Panc1 (cell line): Measurements from ENCODE around the gene TRIM8. TPM values are rescaled to one million over a fixed set of nuclear protein-coding genes. Genes with fewer than 3 reads are reported as not detected.

ENCODE experiments used
- ATAC-seq: fragments of 200-7000 bp; cut with Tn5 transposase; 2 replicates; pipeline ENCODE4 v1.9.1; 2020; ENCODE audit warnings: mild to moderate bottlenecking, moderate library complexity
- BruUV-seq: library from RNA; stranded (reverse); fragments of 400-500 nt; replicated peaks from 2 replicates; lab custom pipeline; 2021; lab: Mats Ljungman, UMichigan
- CTCF ChIA-PET: fragments of 300-600 bp; sonication (Branson Sonifier 250); formaldehyde crosslinking; loops from one replicate; lab custom pipeline; 2022; ENCODE audit warnings: antibody characterized with exemption; lab: Charles Lee
- POLR2A ChIA-PET: fragments of 300-600 bp; sonication (Branson Sonifier 250); formaldehyde crosslinking; loops from one replicate; lab custom pipeline; 2022; ENCODE audit warnings: antibody characterized with exemption; lab: Charles Lee
- DNase-seq: peaks from one replicate; pipeline ENCODE4 v3.0.0-alpha.2; 2010; ENCODE audit warnings: low read depth, low spot score
- H3K27ac ChIP-seq: 2 replicates; pipeline ENCODE4 v1.5.1; 2011; ENCODE audit warnings: mild to moderate bottlenecking, low read length, inconsistent platforms
- H3K27me3 ChIP-seq: fragments of 200-500 bp; sonication (Bioruptor generic); 2 replicates; pipeline ENCODE4 v1.6.0; 2014; ENCODE audit warnings: low read length, inconsistent platforms; ENCODE audit not compliant: control insufficient read depth, insufficient read depth
- H3K36me3 ChIP-seq: fragments of 200-500 bp; sonication (Bioruptor generic); 2 replicates; pipeline ENCODE4 v1.5.1; 2014; ENCODE audit warnings: inconsistent platforms, mild to moderate bottlenecking, low read length, moderate library complexity; ENCODE audit not compliant: control insufficient read depth, insufficient read depth
- H3K4me1 ChIP-seq: 2 replicates; pipeline ENCODE4 v1.5.1; 2011; ENCODE audit warnings: inconsistent platforms, mild to moderate bottlenecking, low read length, moderate library complexity; ENCODE audit not compliant: control insufficient read depth, insufficient read depth
- H3K4me3 ChIP-seq, 2 experiments: 2 replicates each; pipeline ENCODE4 v1.5.1; 2011 to 2012; ENCODE audit warnings: low read depth in 2 of 2, low read length in 2 of 2, mild to moderate bottlenecking in 2 of 2, inconsistent platforms in 1 of 2, moderate library complexity in 1 of 2
- H3K9me3 ChIP-seq: fragments of 200-500 bp; sonication (Bioruptor generic); 2 replicates; pipeline ENCODE4 v1.5.1; 2014; ENCODE audit warnings: low read depth, mild to moderate bottlenecking, inconsistent platforms, low read length, moderate library complexity; ENCODE audit not compliant: control insufficient read depth, insufficient read depth
- POLR2AphosphoS5 ChIP-seq: IDR thresholded peaks from 2 replicates; pipeline ENCODE4 v1.6.1; 2012; ENCODE audit warnings: mild to moderate bottlenecking, low read depth, low read length, moderate library complexity
- REST ChIP-seq, 2 experiments: IDR thresholded peaks; 2 replicates each; pipeline ENCODE4 v1.6.1; 2011 to 2012; ENCODE audit warnings: low read depth in 2 of 2, control low read depth in 1 of 2, low read length in 1 of 2, mild to moderate bottlenecking in 1 of 2, moderate library complexity in 1 of 2; ENCODE audit not compliant: insufficient read depth in 1 of 2
- SIN3A ChIP-seq: IDR thresholded peaks from 2 replicates; pipeline ENCODE4 v1.6.1; 2012; ENCODE audit warnings: low read depth, mild to moderate bottlenecking, low read length, moderate library complexity, borderline replicate concordance; ENCODE audit not compliant: insufficient read depth
- TCF7L2 ChIP-seq: IDR thresholded peaks from 2 replicates; pipeline ENCODE4 v1.6.1; 2011; ENCODE audit warnings: mild to moderate bottlenecking, low read depth, low read length, inconsistent platforms
- in situ Hi-C: cut with HindIII; loops from 2 replicates; pipeline ENCODE4 v1.10.0; 2016; ENCODE audit warnings: low sequenced_read_pairs, low pct_unique_long_range_greater_than_20kb
- intact Hi-C: fragments of 100-400 bp; cut with micrococcal nuclease; formaldehyde crosslinking; loops from one replicate; pipeline ENCODE4 v1.10.0; 2022; ENCODE audit not compliant: unreplicated experiment
- total RNA-seq: library from RNA; stranded (reverse); gene quantifications from one replicate; pipeline ENCODE4 v1.2.1, GENCODE V29; 2021; ENCODE audit not compliant: unreplicated experiment
- TF ChIP-seq, protein P1 (sequence below): fragments of 450-650 bp; IDR thresholded peaks from 2 replicates; pipeline ENCODE4 v1.5.1; 2017; ENCODE audit warnings: mild to moderate bottlenecking

The TRIM8 gene
- total RNA-seq, 1 experiment from 2014 or later: 54.4 TPM

DNA sequence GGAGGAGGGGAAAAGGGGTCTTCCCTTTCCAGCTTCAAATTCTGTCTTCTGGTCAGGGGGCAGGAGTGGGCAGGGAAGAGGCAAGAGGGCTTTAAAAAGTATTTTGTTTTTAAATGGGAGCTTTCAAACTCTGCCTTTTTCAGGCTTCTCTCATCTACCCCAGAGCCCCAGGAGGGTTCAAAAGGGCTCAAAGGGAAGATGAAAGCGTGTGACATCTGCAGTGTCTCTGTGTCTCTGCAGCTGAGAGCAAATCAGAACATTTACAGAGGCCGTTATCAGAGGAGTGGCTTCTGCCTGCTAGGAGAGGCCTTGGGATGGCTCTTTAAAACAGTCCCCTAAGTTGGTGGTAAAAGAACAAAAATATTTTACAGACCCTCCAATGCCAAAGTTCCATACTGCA lies 30.3 kb downstream of the TRIM8 start:
- Histone ChIP-seq H3K27me3 (no peaks in the 10 kb centered on the region), H3K9me3 (no peaks in the 10 kb centered on the region), H3K4me3 (no peak overlapping the region), H3K36me3 (no peaks in the 10 kb centered on the region), H3K4me1 (peaks cover 3% of the 10 kb centered on the region; the same call in 1 of the 2 replicates), H3K27ac (no peak overlapping the region)
- in situ Hi-C loops: no loop called here
- intact Hi-C loops: no loop called here
- DNase-seq: no peak
- CTCF ChIA-PET: no interaction called here
- BruUV-seq: no TSS peak
- POLR2A ChIA-PET: interaction anchor here (0.5 kb wide), 1 partner anchor 36 kb away, joined by 4 read pairs; no protein-coding TSS in a partner anchor
- no peak for ATAC-seq
- TF ChIP-seq REST (IDR thresholded peaks at IDR 0.05; ENCODE audit: insufficient read depth in 1 of 2, low read depth in 2 of 2, low read length in 1 of 2): no peak
- no peak for TF ChIP-seq TCF7L2
- TF ChIP-seq POLR2AphosphoS5: no peak
- TF ChIP-seq SIN3A: no peak
- TF ChIP-seq, protein P1, sequence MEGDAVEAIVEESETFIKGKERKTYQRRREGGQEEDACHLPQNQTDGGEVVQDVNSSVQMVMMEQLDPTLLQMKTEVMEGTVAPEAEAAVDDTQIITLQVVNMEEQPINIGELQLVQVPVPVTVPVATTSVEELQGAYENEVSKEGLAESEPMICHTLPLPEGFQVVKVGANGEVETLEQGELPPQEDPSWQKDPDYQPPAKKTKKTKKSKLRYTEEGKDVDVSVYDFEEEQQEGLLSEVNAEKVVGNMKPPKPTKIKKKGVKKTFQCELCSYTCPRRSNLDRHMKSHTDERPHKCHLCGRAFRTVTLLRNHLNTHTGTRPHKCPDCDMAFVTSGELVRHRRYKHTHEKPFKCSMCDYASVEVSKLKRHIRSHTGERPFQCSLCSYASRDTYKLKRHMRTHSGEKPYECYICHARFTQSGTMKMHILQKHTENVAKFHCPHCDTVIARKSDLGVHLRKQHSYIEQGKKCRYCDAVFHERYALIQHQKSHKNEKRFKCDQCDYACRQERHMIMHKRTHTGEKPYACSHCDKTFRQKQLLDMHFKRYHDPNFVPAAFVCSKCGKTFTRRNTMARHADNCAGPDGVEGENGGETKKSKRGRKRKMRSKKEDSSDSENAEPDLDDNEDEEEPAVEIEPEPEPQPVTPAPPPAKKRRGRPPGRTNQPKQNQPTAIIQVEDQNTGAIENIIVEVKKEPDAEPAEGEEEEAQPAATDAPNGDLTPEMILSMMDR: no peak

GRCh38 chr10:102675011-102675665 lies 30.9 kb downstream of the TRIM8 start:
- no peaks in the 10 kb centered on the region for H3K4me1 ChIP-seq
- no peaks in the 10 kb centered on the region for H3K36me3 ChIP-seq
- H3K4me3 ChIP-seq: no peak overlapping the region
- no peak for ATAC-seq
- in situ Hi-C loops: no loop called here
- H3K27me3 ChIP-seq: no peaks in the 10 kb centered on the region
- intact Hi-C loops: no loop called here
- DNase-seq: no peak
- ChIA-PET POLR2A (no interaction called here), CTCF (no interaction called here)
- no peak for TF ChIP-seq REST (IDR thresholded peaks at IDR 0.05; ENCODE audit: insufficient read depth in 1 of 2, low read depth in 2 of 2, low read length in 1 of 2)
- TF ChIP-seq, protein P1: no peak
- no peak for TF ChIP-seq POLR2AphosphoS5
- no peak for TF ChIP-seq SIN3A
- no peak for TF ChIP-seq TCF7L2
- H3K27ac ChIP-seq: no peak overlapping the region
- BruUV-seq: no TSS peak
- no peaks in the 10 kb centered on the region for H3K9me3 ChIP-seq
